IMR-90 (cell line): ENCODE data around the gene INPPL1.

Source experiments
- BHLHE40 ChIP-seq: fragments of 150-350 bp; IDR thresholded peaks from 2 replicates; pipeline ENCODE4 v1.6.1; 2016; ENCODE audit warnings: mild to moderate bottlenecking, low read depth, low read length
- CEBPB ChIP-seq: IDR thresholded peaks from 2 replicates; pipeline ENCODE4 v1.6.1; 2012; ENCODE audit warnings: low read depth, low read length, improper control_type of control experiment
- FOS ChIP-seq: fragments of 150-350 bp; IDR thresholded peaks from 2 replicates; pipeline ENCODE4 v1.6.1; 2016; ENCODE audit warnings: low read depth, low read length
- MXI1 ChIP-seq: IDR thresholded peaks from 2 replicates; pipeline ENCODE4 v1.6.1; 2012; ENCODE audit warnings: low read depth, mild to moderate bottlenecking, low read length, moderate library complexity, borderline replicate concordance
- POLR2A ChIP-seq: IDR thresholded peaks from 2 replicates; pipeline ENCODE4 v1.6.1; 2012; ENCODE audit warnings: mild to moderate bottlenecking, low read depth, low read length
- RAD21 ChIP-seq: IDR thresholded peaks from 2 replicates; pipeline ENCODE4 v1.6.1; 2012; ENCODE audit warnings: low read length, improper control_type of control experiment
- RFX5 ChIP-seq: IDR thresholded peaks from 2 replicates; pipeline ENCODE4 v1.8.0; 2012; ENCODE audit warnings: low read depth, mild to moderate bottlenecking, low read length, moderate library complexity
- SMC3 ChIP-seq: fragments of 150-350 bp; IDR thresholded peaks from 2 replicates; pipeline ENCODE4 v1.6.1; 2016; ENCODE audit warnings: low read depth, mild to moderate bottlenecking, antibody characterized with exemption, low read length, moderate library complexity
- TF ChIP-seq, protein P1 (sequence below): conservative IDR thresholded peaks from 2 replicates; pipeline ENCODE4 v1.5.1; 2012; ENCODE audit warnings: mild to moderate bottlenecking, low read depth, low read length, improper control_type of control experiment
- TF ChIP-seq, protein P2 (sequence below): fragments of 150-350 bp; IDR thresholded peaks from 2 replicates; pipeline ENCODE4 v1.6.1; 2016; ENCODE audit warnings: low read depth, mild to moderate bottlenecking, low read length, moderate library complexity, borderline replicate concordance
- TF ChIP-seq, protein P3 (sequence below): fragments of 150-350 bp; IDR thresholded peaks from 2 replicates; pipeline ENCODE4 v1.6.1; 2017; ENCODE audit warnings: mild to moderate bottlenecking, antibody characterized with exemption, low read length, low read depth

DNA sequence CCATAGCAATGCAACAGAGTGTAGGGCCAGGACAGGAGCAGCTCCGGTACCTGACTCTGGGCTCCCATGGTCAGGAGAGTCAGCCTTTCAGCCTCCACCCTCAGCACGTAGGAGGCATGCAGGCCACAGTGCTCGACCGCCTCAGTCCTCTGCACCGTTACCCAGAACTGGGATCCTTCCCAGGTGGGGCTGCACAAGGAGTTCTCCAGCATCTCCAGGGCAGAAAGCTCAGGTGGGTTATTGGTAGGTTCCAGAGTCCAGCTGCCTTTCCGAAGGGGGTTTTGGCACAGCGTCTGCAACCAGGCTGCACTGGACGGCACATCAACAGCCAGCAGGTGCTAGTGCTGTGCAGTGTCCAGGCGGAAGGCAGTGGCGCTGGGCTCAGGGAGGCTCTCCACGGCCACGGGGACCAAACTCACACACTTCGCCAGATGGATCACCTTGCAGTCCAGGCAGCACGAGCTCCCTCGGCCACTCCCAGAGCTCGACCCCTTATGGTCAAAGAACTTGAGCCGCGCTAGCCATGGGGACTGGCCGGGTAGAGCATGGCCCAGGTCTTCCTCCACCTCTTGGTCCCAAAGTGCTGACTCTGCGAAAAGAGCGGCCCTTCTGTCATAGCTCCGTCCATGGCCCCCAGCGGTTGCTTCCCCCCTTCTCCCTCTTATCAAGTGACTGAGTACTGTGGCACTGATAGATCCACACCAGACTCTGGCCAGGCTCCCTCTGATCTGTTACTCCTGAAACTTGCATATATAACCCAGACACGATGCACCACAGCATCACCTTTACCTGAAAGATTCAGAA, 26.3 kb downstream of the INPPL1 start:
- TF ChIP-seq POLR2A (no peak), BHLHE40 (no peak), RAD21 (no peak), SMC3 (no peak), CEBPB (no peak), RFX5 (no peak), MXI1 (no peak), FOS (no peak)
- TF ChIP-seq, protein P1, sequence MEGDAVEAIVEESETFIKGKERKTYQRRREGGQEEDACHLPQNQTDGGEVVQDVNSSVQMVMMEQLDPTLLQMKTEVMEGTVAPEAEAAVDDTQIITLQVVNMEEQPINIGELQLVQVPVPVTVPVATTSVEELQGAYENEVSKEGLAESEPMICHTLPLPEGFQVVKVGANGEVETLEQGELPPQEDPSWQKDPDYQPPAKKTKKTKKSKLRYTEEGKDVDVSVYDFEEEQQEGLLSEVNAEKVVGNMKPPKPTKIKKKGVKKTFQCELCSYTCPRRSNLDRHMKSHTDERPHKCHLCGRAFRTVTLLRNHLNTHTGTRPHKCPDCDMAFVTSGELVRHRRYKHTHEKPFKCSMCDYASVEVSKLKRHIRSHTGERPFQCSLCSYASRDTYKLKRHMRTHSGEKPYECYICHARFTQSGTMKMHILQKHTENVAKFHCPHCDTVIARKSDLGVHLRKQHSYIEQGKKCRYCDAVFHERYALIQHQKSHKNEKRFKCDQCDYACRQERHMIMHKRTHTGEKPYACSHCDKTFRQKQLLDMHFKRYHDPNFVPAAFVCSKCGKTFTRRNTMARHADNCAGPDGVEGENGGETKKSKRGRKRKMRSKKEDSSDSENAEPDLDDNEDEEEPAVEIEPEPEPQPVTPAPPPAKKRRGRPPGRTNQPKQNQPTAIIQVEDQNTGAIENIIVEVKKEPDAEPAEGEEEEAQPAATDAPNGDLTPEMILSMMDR = no peak
- TF ChIP-seq, protein P2, sequence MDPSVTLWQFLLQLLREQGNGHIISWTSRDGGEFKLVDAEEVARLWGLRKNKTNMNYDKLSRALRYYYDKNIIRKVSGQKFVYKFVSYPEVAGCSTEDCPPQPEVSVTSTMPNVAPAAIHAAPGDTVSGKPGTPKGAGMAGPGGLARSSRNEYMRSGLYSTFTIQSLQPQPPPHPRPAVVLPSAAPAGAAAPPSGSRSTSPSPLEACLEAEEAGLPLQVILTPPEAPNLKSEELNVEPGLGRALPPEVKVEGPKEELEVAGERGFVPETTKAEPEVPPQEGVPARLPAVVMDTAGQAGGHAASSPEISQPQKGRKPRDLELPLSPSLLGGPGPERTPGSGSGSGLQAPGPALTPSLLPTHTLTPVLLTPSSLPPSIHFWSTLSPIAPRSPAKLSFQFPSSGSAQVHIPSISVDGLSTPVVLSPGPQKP = no peak
- TF ChIP-seq, protein P3, sequence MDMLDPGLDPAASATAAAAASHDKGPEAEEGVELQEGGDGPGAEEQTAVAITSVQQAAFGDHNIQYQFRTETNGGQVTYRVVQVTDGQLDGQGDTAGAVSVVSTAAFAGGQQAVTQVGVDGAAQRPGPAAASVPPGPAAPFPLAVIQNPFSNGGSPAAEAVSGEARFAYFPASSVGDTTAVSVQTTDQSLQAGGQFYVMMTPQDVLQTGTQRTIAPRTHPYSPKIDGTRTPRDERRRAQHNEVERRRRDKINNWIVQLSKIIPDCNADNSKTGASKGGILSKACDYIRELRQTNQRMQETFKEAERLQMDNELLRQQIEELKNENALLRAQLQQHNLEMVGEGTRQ = no peak
